NB4 (cell line): ENCODE measurements around the gene RPS6KC1.
"Not testable (repeated sequence)": the region's sequence is repeated elsewhere in the genome, so short reads cannot be mapped to it uniquely, and the experiment has no call there.

Source experiments
- DNase-seq: peaks from one replicate; pipeline ENCODE4 v3.0.0; 2010; ENCODE audit warnings: low read depth
- H3K4me3 ChIP-seq: one replicate; pipeline ENCODE4 v1.5.1; 2011; ENCODE audit warnings: mild to moderate bottlenecking, low read depth, low read length, moderate library complexity
- MYC ChIP-seq: IDR thresholded peaks from 2 replicates; pipeline ENCODE4 v1.6.1; 2011; ENCODE audit warnings: low read depth, low read length
- POLR2A ChIP-seq: IDR thresholded peaks from 2 replicates; pipeline ENCODE4 v1.6.1; 2011; ENCODE audit warnings: mild to moderate bottlenecking; ENCODE audit not compliant: insufficient read length; ENCODE audit errors: extremely low read depth
- TF ChIP-seq, protein P1 (sequence below): IDR thresholded peaks from one replicate; pipeline ENCODE4 v1.5.1; 2012; ENCODE audit warnings: low read depth, low read length
- TF ChIP-seq, protein P2 (sequence below): IDR thresholded peaks from 2 replicates; pipeline ENCODE4 v1.6.1; 2011; ENCODE audit warnings: low read depth, low read length

Gene RPS6KC1

DNA sequence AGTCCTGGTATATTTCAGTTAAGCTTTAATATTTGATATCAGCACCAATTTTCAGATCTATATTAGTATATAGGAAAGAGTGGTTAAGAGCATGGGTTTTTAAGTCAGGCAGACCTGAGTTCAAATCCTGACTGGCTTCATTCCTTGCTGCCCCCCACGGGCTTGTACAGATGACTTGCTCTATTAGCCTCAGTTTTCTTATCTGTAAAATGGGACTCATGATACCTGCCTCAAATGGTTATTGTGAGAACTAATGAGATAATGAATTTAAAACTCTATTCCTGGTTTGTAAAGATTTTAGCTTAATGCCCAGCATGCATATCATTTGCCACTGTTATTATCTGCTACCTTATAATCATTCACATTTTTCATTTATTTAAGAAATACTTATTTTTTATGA, 264.5 kb downstream of the RPS6KC1 start:
- no peak for DNase-seq
- TF ChIP-seq, protein P1, sequence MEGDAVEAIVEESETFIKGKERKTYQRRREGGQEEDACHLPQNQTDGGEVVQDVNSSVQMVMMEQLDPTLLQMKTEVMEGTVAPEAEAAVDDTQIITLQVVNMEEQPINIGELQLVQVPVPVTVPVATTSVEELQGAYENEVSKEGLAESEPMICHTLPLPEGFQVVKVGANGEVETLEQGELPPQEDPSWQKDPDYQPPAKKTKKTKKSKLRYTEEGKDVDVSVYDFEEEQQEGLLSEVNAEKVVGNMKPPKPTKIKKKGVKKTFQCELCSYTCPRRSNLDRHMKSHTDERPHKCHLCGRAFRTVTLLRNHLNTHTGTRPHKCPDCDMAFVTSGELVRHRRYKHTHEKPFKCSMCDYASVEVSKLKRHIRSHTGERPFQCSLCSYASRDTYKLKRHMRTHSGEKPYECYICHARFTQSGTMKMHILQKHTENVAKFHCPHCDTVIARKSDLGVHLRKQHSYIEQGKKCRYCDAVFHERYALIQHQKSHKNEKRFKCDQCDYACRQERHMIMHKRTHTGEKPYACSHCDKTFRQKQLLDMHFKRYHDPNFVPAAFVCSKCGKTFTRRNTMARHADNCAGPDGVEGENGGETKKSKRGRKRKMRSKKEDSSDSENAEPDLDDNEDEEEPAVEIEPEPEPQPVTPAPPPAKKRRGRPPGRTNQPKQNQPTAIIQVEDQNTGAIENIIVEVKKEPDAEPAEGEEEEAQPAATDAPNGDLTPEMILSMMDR = no peak
- TF ChIP-seq, protein P2, sequence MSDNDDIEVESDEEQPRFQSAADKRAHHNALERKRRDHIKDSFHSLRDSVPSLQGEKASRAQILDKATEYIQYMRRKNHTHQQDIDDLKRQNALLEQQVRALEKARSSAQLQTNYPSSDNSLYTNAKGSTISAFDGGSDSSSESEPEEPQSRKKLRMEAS = no peak
- TF ChIP-seq POLR2A = no peak
- TF ChIP-seq MYC = no peak
- H3K4me3 ChIP-seq = no peak overlapping the region

DNA sequence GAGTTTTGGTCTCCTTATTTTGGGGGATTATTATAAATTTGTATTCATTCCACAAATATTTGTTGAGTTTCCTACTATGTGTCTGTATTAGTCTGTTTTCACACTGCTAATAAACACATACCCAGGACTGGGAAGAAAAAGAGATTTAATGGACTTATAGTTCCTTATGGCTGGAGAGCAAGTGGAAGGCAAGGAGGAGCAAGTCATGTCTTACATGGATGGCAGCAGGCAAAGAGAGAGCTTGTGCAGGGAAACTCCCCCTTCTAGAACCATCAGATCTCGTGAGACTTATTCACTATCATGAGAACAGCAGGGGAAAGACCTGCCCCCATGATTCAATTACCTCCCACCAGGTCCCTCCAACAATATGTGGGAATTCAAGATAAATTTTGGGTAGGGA, 267.4 kb downstream of the RPS6KC1 start:
- not testable (repeated sequence) for DNase-seq, H3K4me3 ChIP-seq

DNA sequence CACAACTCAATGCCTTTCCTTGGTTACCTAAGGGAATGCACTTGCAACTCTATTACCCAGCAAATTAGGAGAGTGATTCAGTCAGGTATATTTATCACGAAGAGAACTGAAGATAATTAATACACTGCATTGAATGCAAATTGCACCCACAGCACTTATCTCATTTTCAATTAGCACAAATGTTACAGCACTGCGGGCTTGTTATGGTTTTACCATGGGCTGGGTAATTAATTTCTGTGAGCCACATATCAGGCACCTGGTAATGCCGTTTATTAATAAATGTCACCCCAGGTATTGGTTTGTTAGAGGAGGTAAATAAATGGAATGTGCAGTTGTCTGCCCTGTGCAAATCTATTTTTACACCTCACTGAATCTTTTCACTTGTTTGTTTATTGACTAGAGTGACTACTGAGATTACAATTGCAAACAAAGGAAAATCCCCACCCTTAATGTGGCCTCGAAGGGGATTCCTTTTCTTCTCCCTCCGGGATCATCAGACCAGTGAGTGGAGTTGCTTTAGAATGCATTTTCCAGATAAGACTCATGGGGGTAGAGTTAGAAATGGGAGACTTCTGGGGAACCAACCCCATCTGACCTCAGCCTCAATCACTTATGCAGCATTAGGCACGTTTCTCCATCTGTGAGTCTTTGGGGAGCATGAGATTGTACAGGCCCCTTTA, 269.3 kb downstream of the RPS6KC1 start:
- no peak overlapping the region for H3K4me3 ChIP-seq
- no peak for DNase-seq
- TF ChIP-seq, protein P2 = no peak
- TF ChIP-seq, protein P1 = no peak
- TF ChIP-seq MYC = no peak
- TF ChIP-seq POLR2A = no peak
